SK-N-SH treated with all-trans-retinoic acid at 6 μM for 48 hours (cell line): ENCODE data around the gene MAGEB4.

Experiments used
- ARNTL ChIP-seq: fragments of 450-650 bp; formaldehyde crosslinking; IDR thresholded peaks from 2 replicates; pipeline ENCODE4 v1.5.0; 2020; ENCODE audit warnings: low read depth, mild to moderate bottlenecking, moderate library complexity, borderline replicate concordance
- GLIS3 ChIP-seq: fragments of 250-450 bp; sonication (Bioruptor Pico); IDR thresholded peaks from 2 replicates; pipeline ENCODE4 v1.5.0; 2020; ENCODE audit warnings: mild to moderate bottlenecking, moderate library complexity
- PPARA ChIP-seq: fragments of 250-450 bp; sonication (Bioruptor Pico); IDR thresholded peaks from 2 replicates; pipeline ENCODE4 v1.5.0; 2020; ENCODE audit warnings: mild to moderate bottlenecking, borderline replicate concordance
- RARB ChIP-seq: fragments of 250-450 bp; sonication (Bioruptor Pico); IDR thresholded peaks from 2 replicates; pipeline ENCODE4 v1.8.0; 2021; ENCODE audit warnings: mild to moderate bottlenecking, moderate library complexity
- TOX ChIP-seq: fragments of 250-450 bp; sonication (Bioruptor Pico); IDR thresholded peaks from 2 replicates; pipeline ENCODE4 v1.8.0; 2021; ENCODE audit warnings: mild to moderate bottlenecking, moderate library complexity, borderline replicate concordance
- ZC3H10 ChIP-seq: fragments of 250-450 bp; sonication (Bioruptor Pico); IDR thresholded peaks from 2 replicates; pipeline ENCODE4 v1.5.1; 2021; ENCODE audit warnings: mild to moderate bottlenecking, moderate library complexity
- ZFP3 ChIP-seq: fragments of 250-450 bp; sonication (Bioruptor Pico); IDR thresholded peaks from 2 replicates; pipeline ENCODE4 v1.5.0; 2020; ENCODE audit warnings: mild to moderate bottlenecking, moderate library complexity
- TF ChIP-seq, protein P1 (sequence below): fragments of 250-450 bp; sonication (Bioruptor Pico); IDR thresholded peaks from 2 replicates; pipeline ENCODE4 v1.5.1; 2021; ENCODE audit warnings: mild to moderate bottlenecking, moderate library complexity

DNA sequence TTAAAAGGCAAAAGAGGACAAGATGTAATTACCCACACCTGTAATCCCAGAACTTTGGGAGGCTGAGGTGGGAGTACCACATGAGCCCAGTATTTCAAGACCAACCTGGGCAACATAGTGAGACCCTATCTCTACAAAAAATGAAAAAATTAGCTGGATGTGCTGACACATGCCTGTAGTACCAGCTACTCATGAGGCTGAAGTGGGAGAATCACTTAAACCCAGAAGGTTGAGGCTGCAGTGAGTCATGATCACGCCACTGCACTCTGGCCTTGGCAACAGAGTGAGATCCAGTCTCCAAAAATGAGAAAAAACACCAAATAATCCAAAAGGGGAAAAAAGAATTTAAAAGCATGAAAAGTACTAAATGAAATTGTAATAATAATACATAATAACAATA, 36.6 kb downstream of the MAGEB4 start:
- TF ChIP-seq RARB (CRISPR knock-in tag), result no peak
- TF ChIP-seq PPARA (CRISPR knock-in tag), result no peak
- TF ChIP-seq ZC3H10 (CRISPR knock-in tag), result no peak
- no peak for TF ChIP-seq TOX (CRISPR knock-in tag)
- TF ChIP-seq ZFP3 (CRISPR knock-in tag), result no peak
- TF ChIP-seq GLIS3 (CRISPR knock-in tag), result no peak
- no peak for TF ChIP-seq ARNTL (CRISPR knock-in tag)
- TF ChIP-seq, protein P1, sequence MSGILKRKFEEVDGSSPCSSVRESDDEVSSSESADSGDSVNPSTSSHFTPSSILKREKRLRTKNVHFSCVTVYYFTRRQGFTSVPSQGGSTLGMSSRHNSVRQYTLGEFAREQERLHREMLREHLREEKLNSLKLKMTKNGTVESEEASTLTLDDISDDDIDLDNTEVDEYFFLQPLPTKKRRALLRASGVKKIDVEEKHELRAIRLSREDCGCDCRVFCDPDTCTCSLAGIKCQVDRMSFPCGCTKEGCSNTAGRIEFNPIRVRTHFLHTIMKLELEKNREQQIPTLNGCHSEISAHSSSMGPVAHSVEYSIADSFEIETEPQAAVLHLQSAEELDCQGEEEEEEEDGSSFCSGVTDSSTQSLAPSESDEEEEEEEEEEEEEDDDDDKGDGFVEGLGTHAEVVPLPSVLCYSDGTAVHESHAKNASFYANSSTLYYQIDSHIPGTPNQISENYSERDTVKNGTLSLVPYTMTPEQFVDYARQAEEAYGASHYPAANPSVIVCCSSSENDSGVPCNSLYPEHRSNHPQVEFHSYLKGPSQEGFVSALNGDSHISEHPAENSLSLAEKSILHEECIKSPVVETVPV (CRISPR knock-in tag), result no peak
